ENCODE data around the gene PATJ.
"Not testable (repeated sequence)": the region's sequence is repeated elsewhere in the genome, so short reads cannot be mapped to it uniquely, and the experiment has no call there.

The PATJ gene

GRCh38 chr1:61776091-61776490 is 33.8 kb downstream of the PATJ start:
- H3K4me3 Mint-ChIP-seq = no peak overlapping the region
- H3K9me3 Mint-ChIP-seq = no peaks in the 10 kb centered on the region
- H3K4me1 Mint-ChIP-seq = peaks cover 1% of the 10 kb centered on the region
- no peak for ATAC-seq
- H3K27me3 Mint-ChIP-seq = no peaks in the 10 kb centered on the region
- no peak overlapping the region for H3K27ac Mint-ChIP-seq
- DNase-seq = no peak
- H3K36me3 Mint-ChIP-seq (ENCODE audit: low read depth) = peaks cover 1% of the 10 kb centered on the region

DNA sequence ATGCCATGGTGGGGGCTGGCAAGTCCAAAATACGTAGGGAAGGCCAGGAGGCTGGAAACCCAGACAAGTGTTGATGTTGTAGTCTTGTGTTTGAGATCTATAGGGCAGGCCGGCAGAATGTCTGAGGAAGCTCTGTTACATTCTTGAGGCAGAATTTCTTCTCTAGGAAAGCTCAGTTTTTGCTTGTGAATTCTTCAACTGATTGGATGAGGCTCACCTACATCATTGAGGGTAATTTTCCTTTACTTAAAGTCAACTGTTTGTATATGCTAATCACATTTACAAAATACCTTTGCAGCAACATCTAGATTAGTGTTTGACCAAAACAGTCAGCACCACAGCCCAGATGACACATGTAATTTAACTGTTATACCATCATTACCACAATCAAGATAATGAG is 37.0 kb downstream of the PATJ start:
- H3K4me1 Mint-ChIP-seq = peaks cover 32% of the 10 kb centered on the region

GRCh38 chr1:61781151-61781550 is 38.9 kb downstream of the PATJ start:
- Mint-ChIP-seq H3K27me3 (no peaks in the 10 kb centered on the region), H3K4me1 (peaks cover 34% of the 10 kb centered on the region), H3K36me3 (ENCODE audit: low read depth) (peaks cover 1% of the 10 kb centered on the region), H3K4me3 (no peak overlapping the region), H3K9me3 (no peaks in the 10 kb centered on the region), H3K27ac (no peak overlapping the region)
- no peak for DNase-seq
- no peak for ATAC-seq

More for the DNA sequence above, 37.0 kb downstream of the PATJ start:
- H3K27ac Mint-ChIP-seq = no peak overlapping the region
- H3K9me3 Mint-ChIP-seq = no peaks in the 10 kb centered on the region
- ATAC-seq = no peak
- no peak overlapping the region for H3K4me3 Mint-ChIP-seq
- peaks cover 1% of the 10 kb centered on the region for H3K36me3 Mint-ChIP-seq (ENCODE audit: low read depth)
- no peak for DNase-seq
- no peaks in the 10 kb centered on the region for H3K27me3 Mint-ChIP-seq

- Mint-ChIP-seq H3K27ac (peak overlapping the region; percentile 82), H3K36me3 (ENCODE audit: low read depth) (peaks cover 1% of the 10 kb centered on the region), H3K4me1 (peaks cover 34% of the 10 kb centered on the region), H3K9me3 (no peaks in the 10 kb centered on the region), H3K27me3 (no peaks in the 10 kb centered on the region), H3K4me3 (no peak overlapping the region)
- DNase-seq (peak; percentile 25), ATAC-seq (peak; percentile 90)
Measured at GRCh38 chr1:61782771-61783170, 40.5 kb downstream of the PATJ start.

- Mint-ChIP-seq H3K9me3 (no peaks in the 10 kb centered on the region), H3K27me3 (no peaks in the 10 kb centered on the region), H3K4me1 (peaks cover 34% of the 10 kb centered on the region), H3K4me3 (no peak overlapping the region), H3K36me3 (ENCODE audit: low read depth) (peaks cover 2% of the 10 kb centered on the region), H3K27ac (no peak overlapping the region)
- ATAC-seq (no peak), DNase-seq (no peak)
Measured at GRCh38 chr1:61784726-61785125, 42.4 kb downstream of the PATJ start.

GRCh38 chr1:61790837-61791236 is 48.6 kb downstream of the PATJ start:
- no peaks in the 10 kb centered on the region for H3K9me3 Mint-ChIP-seq
- H3K36me3 Mint-ChIP-seq (ENCODE audit: low read depth) = peaks cover 10% of the 10 kb centered on the region
- no peak overlapping the region for H3K27ac Mint-ChIP-seq
- H3K27me3 Mint-ChIP-seq = no peaks in the 10 kb centered on the region
- no peak for ATAC-seq
- H3K4me3 Mint-ChIP-seq = no peak overlapping the region
- no peak for DNase-seq
- no peaks in the 10 kb centered on the region for H3K4me1 Mint-ChIP-seq

- DNase-seq (no peak), ATAC-seq (no peak)
- no peaks in the 10 kb centered on the region for H3K9me3 Mint-ChIP-seq
- H3K27me3 Mint-ChIP-seq = no peaks in the 10 kb centered on the region
- peaks cover 25% of the 10 kb centered on the region for H3K36me3 Mint-ChIP-seq (ENCODE audit: low read depth)
- H3K4me1 Mint-ChIP-seq = peaks cover 5% of the 10 kb centered on the region
- no peak overlapping the region for H3K4me3 Mint-ChIP-seq
- H3K27ac Mint-ChIP-seq = no peak overlapping the region
Measured at GRCh38 chr1:61797045-61797755, 54.9 kb downstream of the PATJ start.

DNA sequence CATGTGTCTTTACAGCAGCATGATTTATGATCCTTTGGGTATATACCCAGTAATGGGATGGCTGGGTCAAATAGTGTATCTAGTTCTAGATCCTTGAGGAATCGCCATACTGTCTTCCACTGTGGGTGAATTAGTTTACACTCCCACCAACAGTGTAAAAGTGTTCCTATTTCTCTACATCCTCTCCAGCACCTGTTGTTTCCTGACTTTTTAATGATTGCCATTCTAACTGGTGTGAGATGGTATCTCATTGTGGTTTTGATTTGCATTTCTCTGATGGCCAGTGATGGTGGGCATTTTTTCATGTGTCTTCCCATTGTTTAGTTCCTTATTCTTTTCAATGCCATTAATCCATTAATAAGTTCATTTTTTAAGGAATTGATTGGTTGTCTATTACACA is 58.8 kb downstream of the PATJ start:
- DNase-seq, ATAC-seq, H3K4me3 Mint-ChIP-seq, H3K27ac Mint-ChIP-seq, H3K27me3 Mint-ChIP-seq, H3K4me1 Mint-ChIP-seq, H3K9me3 Mint-ChIP-seq: not testable (repeated sequence)
- H3K36me3 Mint-ChIP-seq (ENCODE audit: low read depth) = peaks cover 20% of the 10 kb centered on the region

GRCh38 chr1:61807606-61808140 is 65.4 kb downstream of the PATJ start:
- ATAC-seq (no peak), DNase-seq (no peak)
- Mint-ChIP-seq H3K4me3 (no peak overlapping the region), H3K4me1 (no peaks in the 10 kb centered on the region), H3K9me3 (no peaks in the 10 kb centered on the region), H3K27ac (no peak overlapping the region), H3K36me3 (ENCODE audit: low read depth) (peaks cover 4% of the 10 kb centered on the region), H3K27me3 (no peaks in the 10 kb centered on the region)

GRCh38 chr1:61808321-61808720 is 66.0 kb downstream of the PATJ start:
- no peak overlapping the region for H3K4me3 Mint-ChIP-seq
- DNase-seq (no peak), ATAC-seq (no peak)
- peaks cover 4% of the 10 kb centered on the region for H3K36me3 Mint-ChIP-seq (ENCODE audit: low read depth)
- H3K27me3 Mint-ChIP-seq = no peaks in the 10 kb centered on the region
- no peaks in the 10 kb centered on the region for H3K9me3 Mint-ChIP-seq
- no peaks in the 10 kb centered on the region for H3K4me1 Mint-ChIP-seq
- no peak overlapping the region for H3K27ac Mint-ChIP-seq

GRCh38 chr1:61808968-61809367 is 66.7 kb downstream of the PATJ start:
- no peaks in the 10 kb centered on the region for H3K4me1 Mint-ChIP-seq
- peaks cover 4% of the 10 kb centered on the region for H3K36me3 Mint-ChIP-seq (ENCODE audit: low read depth)
- H3K27ac Mint-ChIP-seq = no peak overlapping the region
- H3K9me3 Mint-ChIP-seq = no peaks in the 10 kb centered on the region
- H3K27me3 Mint-ChIP-seq = no peaks in the 10 kb centered on the region
- H3K4me3 Mint-ChIP-seq = no peak overlapping the region
- ATAC-seq (no peak), DNase-seq (no peak)

GRCh38 chr1:61812916-61813315 is 70.6 kb downstream of the PATJ start:
- Mint-ChIP-seq H3K36me3 (ENCODE audit: low read depth) (peaks cover 2% of the 10 kb centered on the region), H3K4me3 (no peak overlapping the region), H3K27me3 (no peaks in the 10 kb centered on the region), H3K27ac (no peak overlapping the region), H3K4me1 (no peaks in the 10 kb centered on the region), H3K9me3 (no peaks in the 10 kb centered on the region)
- DNase-seq = no peak
- no peak for ATAC-seq

DNA sequence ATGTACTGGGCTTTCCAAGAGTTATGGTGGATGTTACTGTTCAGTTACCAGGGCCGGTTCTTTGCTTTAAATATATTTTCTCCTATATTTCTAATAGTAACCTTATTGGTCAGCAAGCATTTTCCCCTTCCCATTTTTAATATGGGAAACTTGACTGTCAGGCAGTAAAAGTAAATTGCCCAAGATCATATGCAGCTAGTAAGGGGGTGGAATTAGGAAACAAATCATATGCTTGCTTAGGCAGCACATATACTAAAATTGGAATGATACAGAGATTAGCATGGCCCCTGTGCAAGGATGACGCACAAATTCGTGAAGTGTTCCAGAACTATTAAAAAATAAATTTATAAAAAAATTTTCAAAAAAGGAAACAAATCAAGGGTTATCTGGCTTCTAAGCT is 73.9 kb downstream of the PATJ start:
- ATAC-seq (no peak), DNase-seq (no peak)
- no peaks in the 10 kb centered on the region for H3K27me3 Mint-ChIP-seq
- H3K4me1 Mint-ChIP-seq = no peaks in the 10 kb centered on the region
- H3K36me3 Mint-ChIP-seq (ENCODE audit: low read depth) = peaks cover 9% of the 10 kb centered on the region
- H3K27ac Mint-ChIP-seq = no peak overlapping the region
- no peaks in the 10 kb centered on the region for H3K9me3 Mint-ChIP-seq
- H3K4me3 Mint-ChIP-seq = no peak overlapping the region

GRCh38 chr1:61818992-61819391 is 76.7 kb downstream of the PATJ start:
- H3K4me1 Mint-ChIP-seq = no peaks in the 10 kb centered on the region
- no peak overlapping the region for H3K27ac Mint-ChIP-seq
- H3K9me3 Mint-ChIP-seq = no peaks in the 10 kb centered on the region
- H3K36me3 Mint-ChIP-seq (ENCODE audit: low read depth) = peaks cover 25% of the 10 kb centered on the region
- ATAC-seq (no peak), DNase-seq (no peak)
- no peak overlapping the region for H3K4me3 Mint-ChIP-seq
- no peaks in the 10 kb centered on the region for H3K27me3 Mint-ChIP-seq

DNA sequence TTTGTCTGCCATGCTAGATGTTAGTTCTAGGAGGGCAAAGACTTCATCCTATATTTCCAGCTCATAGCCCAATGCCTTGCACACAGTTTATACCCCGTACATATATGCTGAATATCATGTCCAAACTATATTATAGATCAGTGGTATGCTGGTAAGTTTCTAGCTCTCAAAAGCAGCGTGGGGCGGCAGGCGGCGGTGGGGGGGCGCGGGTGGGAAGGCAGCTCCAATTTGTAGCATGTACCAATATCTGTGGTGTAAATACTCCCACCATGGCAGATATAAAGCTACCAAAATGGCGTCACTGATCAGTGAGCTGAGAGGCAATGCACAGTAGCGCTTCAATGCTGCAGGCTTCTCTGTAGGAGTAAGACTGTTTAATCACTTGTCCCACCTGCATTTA is 77.1 kb downstream of the PATJ start:
- no peaks in the 10 kb centered on the region for H3K4me1 Mint-ChIP-seq
- H3K27ac Mint-ChIP-seq = no peak overlapping the region
- H3K36me3 Mint-ChIP-seq (ENCODE audit: low read depth) = peaks cover 25% of the 10 kb centered on the region
- H3K9me3 Mint-ChIP-seq = no peaks in the 10 kb centered on the region
- H3K27me3 Mint-ChIP-seq = no peaks in the 10 kb centered on the region
- no peak overlapping the region for H3K4me3 Mint-ChIP-seq
- DNase-seq (no peak), ATAC-seq (no peak)

DNA sequence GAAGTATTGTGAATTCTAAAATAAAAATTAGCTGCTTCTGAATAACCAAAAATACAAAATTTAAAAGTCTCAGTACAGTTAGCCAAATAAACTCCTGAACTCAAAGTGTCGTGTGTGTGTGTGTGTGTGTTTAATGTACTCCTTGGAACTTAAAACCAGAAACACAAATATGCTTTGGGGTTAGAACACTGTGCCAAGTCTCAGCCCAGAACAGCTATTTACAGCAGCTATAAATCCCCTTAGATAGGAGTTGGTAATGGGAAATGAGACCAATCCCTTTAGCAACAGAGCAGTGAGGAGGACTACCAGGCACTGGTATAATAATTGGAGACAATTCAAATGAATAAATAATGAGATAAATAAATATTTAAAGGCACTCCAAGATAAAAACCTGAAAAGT is 83.1 kb downstream of the PATJ start:
- Mint-ChIP-seq H3K27ac (no peak overlapping the region), H3K4me3 (no peak overlapping the region), H3K9me3 (no peaks in the 10 kb centered on the region), H3K27me3 (no peaks in the 10 kb centered on the region), H3K4me1 (no peaks in the 10 kb centered on the region), H3K36me3 (ENCODE audit: low read depth) (peaks cover 33% of the 10 kb centered on the region)
- DNase-seq = no peak
- ATAC-seq = no peak
